HG03039 (cell line): ENCODE data around the gene MMP13.
"Not testable (repeated sequence)": the region's sequence is repeated elsewhere in the genome, so short reads cannot be mapped to it uniquely, and the experiment has no call there.

Experiments used
- ATAC-seq: cut with Tn5 transposase; IDR thresholded peaks from one replicate; pipeline ENCODE4 v1.9.1; 2021; ENCODE audit warnings: mild to moderate bottlenecking, moderate library complexity; ENCODE audit not compliant: unreplicated experiment

MMP13 gene

DNA sequence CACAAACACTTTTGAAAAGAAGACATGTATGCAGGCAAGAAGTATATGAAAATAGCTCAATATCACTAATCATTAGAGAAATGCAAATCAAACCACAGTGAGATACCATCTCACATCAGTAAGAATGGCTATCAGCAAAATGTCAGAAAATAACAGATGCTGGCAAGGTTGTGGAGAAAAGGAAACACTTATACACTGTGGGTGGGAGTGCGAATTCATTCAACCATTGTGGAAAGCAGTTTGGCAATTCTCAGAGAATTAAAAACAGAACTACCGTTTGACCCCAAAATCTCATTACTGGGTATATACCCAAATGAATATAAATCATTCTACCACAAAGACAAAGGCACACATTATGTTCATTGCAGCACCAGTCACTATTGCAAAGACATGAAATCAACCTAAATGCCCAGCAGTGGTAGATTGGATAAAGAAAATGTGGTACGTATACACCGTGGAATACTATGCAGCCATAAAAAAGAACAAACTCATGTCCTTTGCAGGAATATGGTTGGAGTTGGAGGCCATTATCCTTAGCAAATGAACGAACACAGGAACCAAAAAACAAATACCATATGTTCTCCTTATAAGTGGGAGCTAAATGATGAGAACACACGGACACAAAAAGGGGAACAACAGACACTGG is 18.5 kb downstream of the MMP13 start:
- no peak for ATAC-seq

DNA sequence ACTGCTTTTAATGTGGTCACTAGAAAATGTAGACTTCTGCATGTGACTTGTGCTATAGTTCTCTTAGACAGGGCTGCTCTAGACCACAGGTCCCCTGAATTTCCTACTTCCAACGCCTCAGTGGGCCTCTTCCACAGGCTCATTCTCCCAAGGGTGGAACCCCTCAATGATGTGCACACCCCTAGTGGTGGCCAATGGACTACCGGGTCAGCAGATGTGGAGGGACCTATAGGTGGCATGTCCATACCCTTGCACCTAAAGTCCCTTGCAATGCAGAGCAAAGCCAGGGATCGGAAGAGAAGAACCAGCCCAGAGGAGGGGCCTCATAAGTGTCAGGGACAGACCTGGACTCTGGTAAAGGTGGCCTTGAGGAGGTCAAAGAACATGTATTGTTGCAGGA is 20.0 kb downstream of the MMP13 start:
- ATAC-seq: no peak

DNA sequence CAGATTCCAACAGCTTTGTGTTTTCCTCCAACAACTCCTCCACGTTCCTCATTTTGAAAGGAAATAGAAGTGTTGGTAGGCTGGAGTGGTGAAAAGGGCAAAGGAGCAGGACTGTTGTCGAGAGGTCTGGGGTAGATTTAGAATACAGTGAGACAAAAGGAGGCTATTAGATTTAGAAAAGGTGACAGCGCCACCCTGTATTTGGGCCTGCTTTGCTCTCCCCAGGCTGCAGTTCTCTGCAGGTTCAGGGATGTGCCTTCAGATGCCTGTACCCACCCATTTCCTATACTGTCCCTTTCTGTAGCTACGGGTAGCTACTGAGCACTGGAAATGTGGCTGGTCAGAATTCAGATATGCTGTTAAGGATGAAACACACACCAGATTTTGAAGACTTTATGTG is 20.8 kb downstream of the MMP13 start:
- no peak for ATAC-seq

DNA sequence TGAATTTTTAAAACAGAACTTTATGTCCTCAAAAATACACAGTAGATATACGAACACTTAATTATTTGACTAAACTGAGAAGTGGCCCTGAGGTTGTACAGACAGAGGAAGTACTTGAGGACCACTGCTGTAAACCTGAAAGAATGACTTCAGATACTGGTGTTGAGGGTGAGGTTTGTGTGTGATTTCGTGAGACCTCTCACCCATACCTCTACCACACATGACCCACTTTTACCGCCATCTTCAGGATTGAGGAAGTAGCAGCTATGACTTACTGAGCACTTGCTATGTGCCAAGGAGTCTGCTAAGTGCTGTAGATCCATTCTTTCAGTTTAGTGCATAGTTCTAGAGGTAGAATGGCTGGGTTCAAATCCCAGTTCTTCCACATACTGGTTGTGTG is 21.9 kb downstream of the MMP13 start:
- peak; percentile 61 for ATAC-seq

DNA sequence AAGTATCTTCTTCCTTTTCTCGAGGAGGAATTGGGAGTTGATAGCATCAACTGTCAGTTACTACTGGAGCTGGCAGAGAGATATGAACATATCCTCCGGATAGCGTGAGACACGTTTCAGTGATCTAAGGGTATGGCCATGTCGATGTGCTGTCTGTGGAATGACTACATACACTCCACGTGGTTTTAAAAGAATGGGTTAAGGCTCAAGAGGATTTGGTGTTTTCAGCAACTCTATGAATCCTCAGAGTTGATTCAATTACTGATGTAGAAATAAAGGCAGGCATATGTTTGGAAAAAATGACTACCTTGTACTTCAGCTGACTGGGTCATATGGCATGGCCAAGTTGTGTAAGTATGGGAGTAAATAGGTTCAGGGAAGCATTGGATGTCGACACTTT is 22.9 kb downstream of the MMP13 start:
- ATAC-seq: no peak

DNA sequence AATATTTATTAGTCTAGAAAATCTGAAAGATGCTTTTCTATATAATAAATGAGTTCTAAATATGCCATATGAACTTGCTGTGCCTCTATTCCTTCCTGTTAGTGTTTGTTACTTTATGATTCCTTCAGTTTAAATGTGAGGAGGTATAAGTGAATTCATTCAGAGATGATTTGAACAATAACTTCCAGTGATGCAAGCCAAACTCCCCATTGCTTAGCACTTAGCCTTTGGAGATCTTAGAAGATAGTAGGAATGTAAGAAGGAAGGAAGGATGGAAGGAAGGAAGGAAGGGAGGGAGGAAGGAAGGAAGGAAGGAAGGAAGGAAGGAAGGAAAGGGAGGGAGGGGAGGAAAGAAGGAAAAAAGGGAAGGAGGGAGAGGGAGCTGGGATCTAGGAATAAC is 25.1 kb downstream of the MMP13 start:
- no peak for ATAC-seq

DNA sequence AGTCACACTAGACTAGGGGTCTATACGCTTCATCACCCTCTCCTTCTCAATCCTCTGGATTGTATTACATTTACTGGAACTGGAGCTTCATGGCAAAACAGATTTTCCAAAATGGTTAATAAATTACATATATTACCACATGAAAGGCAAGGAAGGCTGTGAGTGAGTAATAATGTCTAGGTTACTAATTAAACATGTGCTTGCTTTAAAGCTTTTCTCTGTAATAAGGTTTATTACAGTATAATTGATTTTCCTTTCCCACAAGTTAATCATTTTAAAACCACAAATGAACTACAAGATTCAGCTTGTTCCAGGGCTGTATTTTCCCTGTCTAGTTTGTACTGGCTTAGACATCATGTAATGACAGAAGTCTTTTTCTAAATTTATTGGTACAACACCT is 25.6 kb downstream of the MMP13 start:
- ATAC-seq: no peak

DNA sequence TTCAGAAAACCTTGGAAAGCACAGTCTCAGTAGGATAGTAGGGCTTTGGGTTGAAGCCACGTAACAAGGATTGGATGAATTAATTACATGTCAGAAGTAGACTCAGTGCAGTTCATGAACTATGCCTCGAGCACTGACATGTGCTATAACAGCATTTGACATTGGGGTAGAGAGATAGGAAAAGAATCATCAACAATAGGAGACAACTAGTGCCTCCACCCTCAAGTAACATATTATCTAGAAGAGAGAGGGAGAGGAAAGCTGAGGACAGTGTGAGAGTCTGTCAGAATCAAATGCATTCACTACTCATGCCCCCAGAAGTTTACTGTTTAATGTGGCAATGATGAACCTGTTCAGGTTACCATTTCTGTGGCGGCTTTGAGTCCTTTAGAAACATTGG is 26.4 kb downstream of the MMP13 start:
- ATAC-seq: no peak

DNA sequence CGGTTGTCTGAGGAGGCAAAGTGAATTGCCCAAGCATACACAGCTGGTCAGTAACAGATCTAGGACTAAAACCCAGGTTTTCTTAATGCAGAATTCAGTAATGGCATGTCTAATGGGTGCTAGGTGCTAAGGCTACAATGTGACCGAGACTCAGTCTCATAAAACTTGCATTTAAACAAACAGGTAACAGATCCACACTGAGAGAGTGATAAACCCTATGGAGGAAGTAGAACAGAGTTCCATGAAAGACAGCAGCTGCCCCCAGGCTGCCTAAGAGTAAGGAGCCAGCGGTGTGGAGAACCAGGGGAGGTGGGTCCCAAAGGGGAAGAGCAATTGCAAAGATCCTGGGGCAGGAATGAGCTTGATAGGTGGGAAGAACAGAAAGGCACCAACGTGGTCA is 27.3 kb downstream of the MMP13 start:
- ATAC-seq: no peak

DNA sequence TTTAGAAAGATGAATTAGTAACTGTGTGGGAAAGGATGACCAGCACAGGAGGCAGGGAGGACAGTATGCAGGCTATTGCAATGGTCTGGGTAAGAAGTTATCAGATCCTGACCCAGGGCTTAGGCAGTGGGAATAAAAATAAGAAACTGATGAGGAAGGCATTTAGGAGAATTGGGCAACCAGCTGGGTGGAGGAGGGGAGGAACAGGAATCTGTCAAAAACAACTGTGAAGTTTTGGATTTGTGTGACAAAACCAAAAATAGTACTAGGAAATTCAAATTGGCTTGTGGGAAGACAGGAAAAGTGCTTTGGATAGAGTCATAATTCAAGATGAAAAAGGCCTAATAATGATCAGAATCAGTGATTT is 27.9 kb downstream of the MMP13 start:
- no peak for ATAC-seq

DNA sequence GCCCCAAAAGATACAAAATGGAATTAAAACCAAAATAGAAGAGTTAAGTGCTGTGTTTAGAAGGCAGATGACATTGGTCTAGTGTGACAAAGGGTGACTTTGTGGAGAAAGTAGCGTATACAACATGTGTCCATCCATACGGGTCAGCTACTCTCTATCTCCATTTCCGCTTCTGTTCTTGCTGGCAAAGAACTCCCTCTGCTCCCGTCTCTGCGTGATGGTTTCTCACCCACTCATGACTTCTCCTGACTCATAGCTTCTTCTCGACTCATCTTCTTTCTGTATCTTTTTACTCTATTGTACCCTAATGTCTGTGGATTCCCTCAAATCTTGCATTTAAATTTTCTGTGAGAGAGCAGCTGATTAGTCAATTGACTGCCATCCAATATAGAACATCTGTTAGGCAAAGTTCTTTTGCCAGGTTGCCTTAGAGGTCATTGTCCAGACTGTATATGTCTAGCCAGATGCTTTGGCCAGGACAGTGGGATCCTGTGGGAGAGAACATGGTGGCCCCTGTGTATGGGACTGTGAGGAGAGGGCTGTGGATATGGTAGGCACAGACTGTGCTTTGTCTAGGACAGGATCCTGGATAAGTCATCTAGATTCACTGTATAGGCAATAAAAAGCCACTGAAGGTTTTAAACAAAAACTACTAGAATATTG is 28.4 kb downstream of the MMP13 start:
- no peak for ATAC-seq

DNA sequence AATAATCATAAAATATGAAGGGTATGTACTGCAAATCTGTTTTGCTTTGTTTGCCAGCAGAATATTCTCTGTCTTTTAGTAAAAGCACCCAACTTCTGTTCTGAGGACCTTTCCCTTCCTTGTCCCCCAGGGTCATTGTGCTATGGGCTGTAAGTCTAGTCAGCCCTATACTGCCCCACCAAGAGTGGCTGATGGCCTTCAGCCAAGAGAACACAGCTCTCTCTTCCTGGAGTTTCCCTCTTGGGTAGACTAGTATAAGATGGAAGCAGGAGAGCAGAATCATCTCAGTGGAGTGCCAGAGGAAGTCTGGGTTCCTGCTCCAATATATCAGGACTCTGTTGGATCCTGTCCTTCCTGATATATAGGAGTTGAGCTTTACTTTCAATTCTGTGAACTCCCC is 29.0 kb downstream of the MMP13 start:
- no peak for ATAC-seq

DNA sequence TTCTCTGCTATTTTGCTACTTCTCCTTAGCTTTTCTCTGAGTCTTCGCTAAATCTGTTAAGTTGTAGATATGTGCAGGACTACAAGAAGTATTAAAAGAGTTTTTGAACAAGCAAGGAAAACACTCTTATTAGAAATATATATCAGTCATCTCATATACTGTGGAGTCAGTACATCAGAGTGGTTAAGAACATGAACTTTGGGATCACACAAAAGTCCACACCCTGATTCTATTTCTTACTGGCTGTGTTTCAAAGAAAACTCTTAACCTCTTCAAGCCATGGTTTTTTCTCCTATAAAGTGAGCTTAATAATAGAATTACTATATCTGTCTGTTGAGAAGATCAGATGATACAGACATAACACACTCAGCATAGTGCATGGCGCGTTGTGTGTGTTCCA is 29.5 kb downstream of the MMP13 start:
- no peak for ATAC-seq

DNA sequence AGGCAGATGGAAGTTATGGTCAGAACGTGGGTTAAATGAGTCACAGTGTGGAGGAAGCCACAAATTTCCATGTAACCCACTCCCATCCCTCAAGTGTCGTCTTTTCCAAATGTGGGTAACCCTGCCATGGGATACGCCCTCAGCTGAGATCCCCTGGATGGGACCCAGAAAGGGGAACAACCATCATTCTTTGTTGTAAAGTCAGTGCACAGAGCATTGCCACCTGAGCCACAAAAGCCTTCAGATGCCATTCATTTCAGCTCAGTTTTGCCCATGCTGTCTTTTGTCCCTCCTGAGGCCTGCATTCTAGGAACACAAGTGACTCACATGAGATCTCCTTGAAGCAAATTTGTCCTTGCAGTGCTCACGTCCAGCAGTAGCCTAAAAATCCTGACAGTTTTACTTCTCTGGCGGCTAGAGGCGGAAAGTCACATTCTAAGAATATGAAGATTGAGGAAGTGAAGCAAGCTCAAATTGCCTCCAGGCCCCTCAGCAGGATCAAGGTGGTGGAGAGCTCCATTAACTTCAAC is 30.6 kb downstream of the MMP13 start:
- no peak for ATAC-seq

DNA sequence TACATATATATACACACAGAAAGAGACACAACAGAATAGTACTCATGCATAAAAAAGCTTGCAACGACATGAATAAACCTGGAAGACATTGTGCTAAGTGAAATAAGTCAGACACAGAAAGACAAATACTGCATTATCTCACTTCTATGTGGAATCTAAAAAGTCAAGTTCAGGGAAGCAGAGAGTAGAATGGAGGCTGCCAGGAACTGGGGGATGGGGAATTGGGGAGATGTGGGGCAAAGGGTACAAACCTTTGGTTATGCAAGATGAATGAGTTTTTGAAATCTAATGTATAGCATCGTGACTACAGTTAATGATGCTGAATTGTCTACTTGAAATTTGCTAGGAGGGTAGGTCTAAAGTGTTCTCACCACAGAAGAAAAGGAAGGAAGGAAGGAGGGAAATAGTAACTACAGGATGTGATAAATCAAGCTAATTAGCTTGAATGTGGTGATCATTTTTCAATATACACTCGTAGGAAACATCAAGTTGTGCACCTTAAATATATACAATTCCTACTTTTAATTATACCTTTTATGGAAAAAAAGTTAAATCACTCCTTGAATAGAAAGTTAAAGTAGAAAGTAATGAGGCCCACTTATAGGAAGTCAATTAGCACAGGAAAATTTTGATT is 33.8 kb downstream of the MMP13 start:
- no peak for ATAC-seq

DNA sequence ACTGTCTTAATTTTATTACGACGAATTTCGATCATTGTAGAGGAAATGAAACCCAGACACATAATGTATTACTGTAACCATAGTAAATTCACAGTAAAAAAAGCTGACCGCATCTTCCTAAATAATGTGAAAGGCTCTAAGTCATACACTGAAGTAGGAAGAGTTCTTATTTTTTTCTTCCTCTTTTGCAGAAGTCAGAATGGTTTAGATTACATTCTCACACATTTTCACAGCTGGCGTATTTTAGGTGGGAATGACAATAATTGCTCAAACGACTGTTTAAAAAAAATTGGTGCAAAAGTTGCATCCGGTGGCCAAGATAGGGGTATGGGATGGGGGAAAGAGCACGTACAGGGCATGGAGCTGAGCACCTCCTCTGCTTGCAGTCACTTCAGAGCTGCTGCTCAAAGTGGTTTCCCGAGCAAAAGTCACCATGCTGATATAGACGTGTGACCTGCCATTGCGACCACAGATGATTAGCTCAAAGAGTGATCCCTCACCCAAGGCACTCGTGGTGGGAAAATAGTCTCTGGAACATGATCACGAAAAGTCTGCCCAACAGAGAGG is 35.3 kb downstream of the MMP13 start:
- ATAC-seq: peak; percentile 53

DNA sequence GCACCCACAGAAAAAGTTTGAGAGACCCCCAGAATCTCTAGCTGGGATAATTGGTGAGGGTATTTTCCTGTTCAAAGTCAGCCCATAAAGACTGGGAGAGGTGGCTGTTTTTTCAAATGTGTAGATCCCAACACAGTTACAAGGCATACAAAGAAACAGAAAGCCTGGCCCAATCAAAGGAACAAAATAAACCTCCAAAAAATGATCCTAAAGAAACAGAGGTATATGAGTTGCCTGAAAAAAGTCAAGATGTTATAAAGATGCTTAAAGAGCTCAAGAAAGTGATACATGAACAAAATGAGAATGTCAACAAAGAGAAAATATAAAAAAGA is 40.5 kb downstream of the MMP13 start:
- ATAC-seq: no peak

DNA sequence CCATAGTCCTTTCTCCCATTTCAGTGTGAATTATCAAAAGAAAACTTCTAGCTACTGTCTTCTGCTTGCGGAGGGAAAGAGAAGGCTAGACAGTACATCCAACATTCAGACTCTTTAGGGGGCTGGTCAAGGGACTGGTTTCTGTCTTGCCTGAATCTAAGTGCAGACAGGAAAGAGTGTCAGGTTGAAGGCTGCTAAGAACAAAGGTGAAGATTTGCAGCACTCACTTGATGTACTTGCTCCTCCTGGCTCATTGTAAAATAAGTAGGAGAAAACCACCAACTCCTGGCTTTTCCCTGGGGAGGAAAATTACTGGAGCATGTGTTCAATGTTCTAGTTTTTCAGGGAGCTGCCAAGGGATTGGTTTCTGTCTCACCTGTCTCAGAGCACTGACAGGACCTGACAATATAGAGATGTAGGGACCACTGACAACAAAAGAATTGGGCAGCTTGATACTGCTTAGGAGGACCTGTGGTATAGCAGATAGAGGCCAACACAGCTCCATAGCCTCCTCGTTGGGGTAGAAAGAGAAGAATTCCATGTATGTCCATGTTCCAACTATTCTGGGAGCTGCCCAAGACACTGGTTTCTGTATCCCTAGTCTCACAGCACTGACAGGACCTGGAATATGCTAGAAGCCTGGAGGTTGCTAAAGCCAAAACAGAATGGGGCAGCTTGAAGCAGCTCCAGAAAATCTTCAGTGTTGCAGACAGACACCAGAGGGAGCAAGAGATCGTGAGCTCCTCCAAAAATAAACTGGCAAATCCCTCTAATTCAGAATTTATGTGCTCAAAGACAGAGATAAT is 41.1 kb downstream of the MMP13 start:
- ATAC-seq: no peak

DNA sequence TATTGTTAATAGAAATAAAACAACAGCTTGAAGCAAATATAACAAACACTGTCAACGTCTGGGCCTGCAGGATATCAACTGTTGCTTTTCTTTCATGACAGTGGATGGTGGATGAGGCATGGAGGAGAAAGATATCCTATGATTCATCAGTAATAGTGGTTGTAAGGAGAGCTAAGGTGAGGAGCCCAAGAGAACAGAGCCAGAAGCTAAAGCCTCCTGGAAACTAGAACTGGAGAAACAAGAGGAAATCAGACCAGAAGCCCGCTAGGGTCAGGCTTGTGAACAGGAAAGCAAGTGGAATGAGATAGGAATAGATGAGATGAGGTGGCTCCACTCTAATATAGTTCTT is 43.1 kb downstream of the MMP13 start:
- no peak for ATAC-seq

DNA sequence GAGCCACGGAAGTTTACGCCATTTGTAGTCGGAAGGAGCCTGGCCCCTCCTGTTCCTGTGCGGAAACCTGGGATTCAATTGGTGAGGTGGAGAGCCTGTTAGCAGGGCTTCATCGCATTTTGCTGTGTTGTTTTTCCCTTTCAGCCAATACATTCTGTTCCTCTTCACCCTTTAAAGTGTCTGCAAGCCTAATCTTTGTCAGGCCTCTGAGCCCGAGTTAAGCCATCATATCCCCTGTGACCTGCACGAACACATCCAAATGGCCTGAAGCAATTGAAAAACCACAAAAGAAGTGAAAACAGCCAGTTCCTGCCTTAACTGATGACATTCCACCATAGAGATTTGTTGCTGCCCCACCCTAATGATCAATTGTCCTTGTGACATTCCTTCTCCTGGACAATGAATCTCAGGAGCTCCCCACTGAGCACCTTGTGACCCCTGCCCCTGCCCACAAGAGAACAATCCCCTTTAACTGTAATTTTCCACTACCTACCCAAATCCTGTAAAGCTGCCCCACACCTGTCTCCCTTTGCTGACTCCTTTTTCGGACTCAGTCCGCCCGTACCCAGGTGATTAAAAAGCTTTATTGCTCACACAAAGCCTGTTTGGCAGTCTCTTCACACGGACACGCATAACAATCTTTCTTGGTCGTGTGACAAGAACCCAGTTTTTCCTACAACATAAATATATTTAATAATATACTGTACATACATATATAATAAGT is 43.6 kb downstream of the MMP13 start:
- ATAC-seq: no peak

DNA sequence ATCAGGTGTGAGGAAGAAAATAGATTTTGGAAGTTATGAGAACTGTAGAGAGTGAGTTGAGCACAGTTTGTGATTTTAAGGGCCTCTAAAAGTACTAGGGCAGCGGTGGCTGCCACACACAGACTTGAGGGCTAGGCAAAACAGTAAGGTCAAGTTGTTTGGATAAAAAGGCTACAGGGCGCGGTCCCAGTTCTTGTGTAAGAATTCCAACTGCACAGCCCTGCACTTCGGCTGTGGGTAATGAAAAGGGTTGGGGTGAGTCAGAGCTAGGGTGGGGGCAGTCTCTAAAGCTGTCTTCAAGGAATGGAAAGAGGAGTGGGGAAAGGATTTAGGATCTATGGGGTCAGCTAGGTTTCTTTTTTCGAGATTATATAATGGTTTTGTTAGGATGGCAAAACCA is 49.7 kb downstream of the MMP13 start:
- not testable (repeated sequence) for ATAC-seq
